ENCODE measurements around the gene CDK5R2. TPM values are rescaled to one million over a fixed set of nuclear protein-coding genes. Genes with fewer than 3 reads are reported as not detected.

CDK5R2 gene
- total and polyA plus RNA-seq, 2 donors (not counting 1 experiment from before 2014, with no cell fraction given): 0.05 to 0.17 TPM

- no peak for TF ChIP-seq CTCF (conservative IDR thresholded peaks at IDR 0.05 in 1 of 2, IDR thresholded peaks at IDR 0.05 in 1 of 2; ENCODE audit: low read depth in 1 of 2, low read length in 2 of 2)
- TF ChIP-seq EZH2 (IDR thresholded peaks at IDR 0.05; ENCODE audit: low read length, missing control alignments): no peak
- DNase-seq (ENCODE audit: low read depth in 2 of 2): peak in 1 of 2 donors; percentile 36
- no peaks in the 10 kb centered on the region for H4K20me1 ChIP-seq (ENCODE audit: control insufficient read depth, extremely low read depth, insufficient read depth, low read length)
- H3K27me3 ChIP-seq (ENCODE audit: control insufficient read depth, insufficient read depth, low read length): peaks cover 29% of the 10 kb centered on the region
- no peaks in the 10 kb centered on the region for H3K36me3 ChIP-seq (ENCODE audit: control insufficient read depth, insufficient read depth, low read length)
- peak overlapping the region; percentile 67 for H3K27ac ChIP-seq (ENCODE audit: insufficient read depth, low read length)
- H3K4me3 ChIP-seq (replicated peaks in 1 of 4; ENCODE audit: control extremely low read depth in 1 of 4, insufficient read depth in 1 of 4, low read depth in 3 of 4, low read length in 4 of 4): peak overlapping the region in 2 of 4 experiments; percentile 19 to 48
- H3K9me3 ChIP-seq (ENCODE audit: control insufficient read depth, insufficient read depth, low read depth, low read length): no peaks in the 10 kb centered on the region
- H3K79me2 ChIP-seq (ENCODE audit: control insufficient read depth, insufficient read depth, low read length): no peaks in the 10 kb centered on the region
- H3K4me2 ChIP-seq (ENCODE audit: extremely low read depth, insufficient read depth, low read length): peak overlapping the region; percentile 78
- peaks cover 12% of the 10 kb centered on the region for H3K4me1 ChIP-seq (ENCODE audit: control insufficient read depth, extremely low read depth, insufficient read depth, low read length)
- H3K9ac ChIP-seq (ENCODE audit: insufficient read depth, low read length): peak overlapping the region; percentile 50
- H2AFZ ChIP-seq (ENCODE audit: low read length): no peak overlapping the region
Observed at GRCh38 chr2:218963601-218964000, 4.1 kb downstream of the CDK5R2 start.

- Histone ChIP-seq H3K79me2 (ENCODE audit: control insufficient read depth, insufficient read depth, low read length) (no peaks in the 10 kb centered on the region), H2AFZ (ENCODE audit: low read length) (no peak overlapping the region), H3K4me1 (ENCODE audit: control insufficient read depth, extremely low read depth, insufficient read depth, low read length) (peaks cover 12% of the 10 kb centered on the region), H3K9me3 (ENCODE audit: control insufficient read depth, insufficient read depth, low read depth, low read length) (no peaks in the 10 kb centered on the region), H3K4me3 (replicated peaks in 1 of 4; ENCODE audit: control extremely low read depth in 1 of 4, insufficient read depth in 1 of 4, low read depth in 3 of 4, low read length in 4 of 4) (peak overlapping the region in 2 of 4 experiments; percentile 19 to 48), H3K36me3 (ENCODE audit: control insufficient read depth, insufficient read depth, low read length) (no peaks in the 10 kb centered on the region), H4K20me1 (ENCODE audit: control insufficient read depth, extremely low read depth, insufficient read depth, low read length) (no peaks in the 10 kb centered on the region), H3K4me2 (ENCODE audit: extremely low read depth, insufficient read depth, low read length) (peak overlapping the region; percentile 78), H3K27ac (ENCODE audit: insufficient read depth, low read length) (peak overlapping the region; percentile 67), H3K27me3 (ENCODE audit: control insufficient read depth, insufficient read depth, low read length) (peaks cover 25% of the 10 kb centered on the region), H3K9ac (ENCODE audit: insufficient read depth, low read length) (no peak overlapping the region)
- DNase-seq (ENCODE audit: low read depth in 2 of 2): peak; percentile 76 to 88
- TF ChIP-seq CTCF (conservative IDR thresholded peaks at IDR 0.05 in 1 of 2, IDR thresholded peaks at IDR 0.05 in 1 of 2; ENCODE audit: low read depth in 1 of 2, low read length in 2 of 2) (no peak), EZH2 (IDR thresholded peaks at IDR 0.05; ENCODE audit: low read length, missing control alignments) (no peak)
Observed at GRCh38 chr2:218964041-218964771, 4.7 kb downstream of the CDK5R2 start.

GRCh38 chr2:218970894-218971293 is 11.4 kb downstream of the CDK5R2 start:
- Histone ChIP-seq H4K20me1 (ENCODE audit: control insufficient read depth, extremely low read depth, insufficient read depth, low read length) (no peaks in the 10 kb centered on the region), H3K36me3 (ENCODE audit: control insufficient read depth, insufficient read depth, low read length) (no peaks in the 10 kb centered on the region), H3K4me2 (ENCODE audit: extremely low read depth, insufficient read depth, low read length) (no peak overlapping the region), H3K4me3 (replicated peaks in 1 of 4; ENCODE audit: control extremely low read depth in 1 of 4, insufficient read depth in 1 of 4, low read depth in 3 of 4, low read length in 4 of 4) (no peak overlapping the region), H3K27me3 (ENCODE audit: control insufficient read depth, insufficient read depth, low read length) (peaks cover 2% of the 10 kb centered on the region), H3K79me2 (ENCODE audit: control insufficient read depth, insufficient read depth, low read length) (no peaks in the 10 kb centered on the region), H3K9ac (ENCODE audit: insufficient read depth, low read length) (no peak overlapping the region), H2AFZ (ENCODE audit: low read length) (no peak overlapping the region), H3K4me1 (ENCODE audit: control insufficient read depth, extremely low read depth, insufficient read depth, low read length) (no peaks in the 10 kb centered on the region), H3K9me3 (ENCODE audit: control insufficient read depth, insufficient read depth, low read depth, low read length) (no peaks in the 10 kb centered on the region), H3K27ac (ENCODE audit: insufficient read depth, low read length) (no peak overlapping the region)
- TF ChIP-seq EZH2 (IDR thresholded peaks at IDR 0.05; ENCODE audit: low read length, missing control alignments): no peak
- TF ChIP-seq CTCF (conservative IDR thresholded peaks at IDR 0.05 in 1 of 2, IDR thresholded peaks at IDR 0.05 in 1 of 2; ENCODE audit: low read depth in 1 of 2, low read length in 2 of 2): no peak
- no peak for DNase-seq (ENCODE audit: low read depth in 2 of 2)

All from fibroblast of lung (primary cell).